ENCODE data around the gene PROSER2. TPM values are rescaled to one million over a fixed set of nuclear protein-coding genes. Genes with fewer than 3 reads are reported as not detected.
A peak's percentile ranks its signal among the peaks of the same experiment; 100 is the strongest.

Gene PROSER2
- total RNA-seq, 1 experiment from 2014 or later, result 10.6 TPM

GRCh38 chr10:11796474-11796873, 26.7 kb upstream of the PROSER2 start:
- no peaks in the 10 kb centered on the region for H3K79me1 ChIP-seq (ENCODE audit: insufficient read depth, low read depth, low read length, poor library complexity, severe bottlenecking)
- H2BK15ac ChIP-seq (ENCODE audit: low read depth, low read length), result no peak overlapping the region
- no CpG with 5 or more reads among the region's 2 CpGs for WGBS (ENCODE audit: extremely low coverage, insufficient read length, low lambda C conversion rate)
- no peaks in the 10 kb centered on the region; the same call in 1 of the 2 replicates for H3K4me1 ChIP-seq (ENCODE audit: insufficient read depth, low read length)
- no peak overlapping the region for H3K4ac ChIP-seq (ENCODE audit: low read depth, low read length)
- no peak overlapping the region for H2AK5ac ChIP-seq (ENCODE audit: insufficient read length, low read length)
- no peak overlapping the region for H4K5ac ChIP-seq (ENCODE audit: insufficient read length, low read depth, low read length)
- no peaks in the 10 kb centered on the region for H3K27me3 ChIP-seq (ENCODE audit: insufficient read depth, low read length)
- no peak overlapping the region for H3K4me3 Mint-ChIP-seq
- H3K9me3 Mint-ChIP-seq, result peaks cover 21 to 30% of the 10 kb centered on the region in 2 experiments
- no peak overlapping the region for H2BK5ac ChIP-seq (ENCODE audit: insufficient read length, low read length)
- H3K18ac ChIP-seq (ENCODE audit: insufficient read length, low read depth, low read length), result no peak overlapping the region
- peak overlapping the region in 1 of 3 experiments; percentile 96; a peak in 2 of 7 replicates for H3K27ac Mint-ChIP-seq
- H2BK20ac ChIP-seq (ENCODE audit: low read depth, low read length, poor library complexity, severe bottlenecking), result no peak overlapping the region
- H3K27me3 Mint-ChIP-seq (ENCODE audit: low read depth), result peaks cover 12% of the 10 kb centered on the region
- no peak overlapping the region for H3K27ac ChIP-seq (ENCODE audit: insufficient read length, low read depth, low read length)
- H3K14ac ChIP-seq (ENCODE audit: insufficient read depth, low read length), result no peak overlapping the region
- H3K4me1 Mint-ChIP-seq, result peaks cover 27 to 28% of the 10 kb centered on the region in 2 experiments
- H3K56ac ChIP-seq (ENCODE audit: insufficient read length, low read depth, low read length), result no peak overlapping the region
- no peak overlapping the region for H3T11ph ChIP-seq (ENCODE audit: low read length)
- no peak overlapping the region for H3K4me2 ChIP-seq (ENCODE audit: insufficient read depth, insufficient read length, low read length)
- no peaks in the 10 kb centered on the region for H3K79me2 ChIP-seq (ENCODE audit: insufficient read depth, low read length)
- H2BK12ac ChIP-seq (ENCODE audit: insufficient read length, low read depth, low read length), result no peak overlapping the region
- H3K9me3 ChIP-seq (ENCODE audit: control insufficient read depth, low read depth, low read length), result no peaks in the 10 kb centered on the region
- no peak overlapping the region for H2AFZ ChIP-seq (ENCODE audit: low read length)
- DNase-seq, result no peak
- H4K8ac ChIP-seq (replicated peaks; ENCODE audit: insufficient read length, low read depth, low read length), result no peak overlapping the region
- peaks cover 2 to 28% (median 14%) of the 10 kb centered on the region in 3 experiments; a peak in 6 of 7 replicates for H3K36me3 Mint-ChIP-seq (ENCODE audit: insufficient read depth in 1 of 3, low read depth in 3 of 3)
- H4K20me1 ChIP-seq (ENCODE audit: control insufficient read depth, insufficient read depth, insufficient read length), result no peaks in the 10 kb centered on the region
- no peak overlapping the region for H3K9ac ChIP-seq (ENCODE audit: extremely low read depth, insufficient read length, low read length)
- H3K23me2 ChIP-seq (ENCODE audit: insufficient read length, low read depth, low read length, poor library complexity, severe bottlenecking), result no peaks in the 10 kb centered on the region
- H2BK120ac ChIP-seq (ENCODE audit: low read depth, low read length, poor library complexity, severe bottlenecking), result no peak overlapping the region
- no peak overlapping the region for H3K23ac ChIP-seq (ENCODE audit: insufficient read length, low read depth, low read length)
- no peak overlapping the region for H4K91ac ChIP-seq (ENCODE audit: insufficient read length, low read depth, low read length)
- no peak for TF ChIP-seq CTCF (conservative IDR thresholded peaks at IDR 0.05)
